GM12878 (cell line): Measurements from ENCODE around the gene CLEC16A. TPM values are rescaled to one million over a fixed set of nuclear protein-coding genes. Genes with fewer than 3 reads are reported as not detected.

Experiments used
- ATAC-seq: fragments of 200-7000 bp; cut with Tn5 transposase; 3 replicates; pipeline ENCODE4 v1.9.1; 2020; ENCODE audit warnings: mild to moderate bottlenecking, moderate library complexity
- BruUV-seq: library from RNA; stranded (reverse); fragments of 400-500 nt; replicated peaks from 2 replicates; lab custom pipeline; 2021; lab: Mats Ljungman, UMichigan
- CTCF ChIA-PET: fragments of 300-600 bp; sonication (Branson Sonifier 250); formaldehyde crosslinking; extraction: SDS; loops from one replicate; lab custom pipeline; 2021; ENCODE audit warnings: inconsistent platforms; lab: Yijun Ruan, JAX
- POLR2A ChIA-PET: fragments of 350-600 bp; formaldehyde crosslinking; extraction: SDS; loops from one replicate; lab custom pipeline; 2021; ENCODE audit warnings: inconsistent platforms; lab: Charles Lee
- RAD21 ChIA-PET: fragments of 300-600 bp; sonication (Branson Sonifier 250); formaldehyde crosslinking; loops from one replicate; lab custom pipeline; 2023; ENCODE audit warnings: antibody characterized with exemption; ENCODE audit not compliant: unreplicated experiment; lab: Charles Lee
- SMC1A ChIA-PET: fragments of 300-600 bp; sonication (Branson Sonifier 250); formaldehyde crosslinking; loops from one replicate; lab custom pipeline; 2023; ENCODE audit not compliant: unreplicated experiment, uncharacterized antibody; lab: Charles Lee
- DNase-seq: peaks from one replicate; pipeline ENCODE4 v3.0.0-alpha.2; 2011; ENCODE audit warnings: low read depth, low spot score
- FAIRE-seq: peaks from 3 replicates; lab custom pipeline; 2011; peaks lifted over from hg19 to GRCh38; lab: Jason Lieb, UNC
- H2AFZ ChIP-seq: 2 replicates; pipeline ENCODE4 v1.6.0; 2011; ENCODE audit warnings: low read depth, low read length, control low read depth; ENCODE audit not compliant: control insufficient read depth
- H3K27ac ChIP-seq: 2 replicates; pipeline ENCODE4 v1.5.1; 2011; ENCODE audit warnings: control low read depth; ENCODE audit not compliant: control insufficient read depth, insufficient read depth
- H3K27me3 ChIP-seq, 2 experiments: replicated peaks in 1 of 2; 2 replicates each; pipeline versions ENCODE4 v1.6.0 to v1.6.1; 2011; ENCODE audit warnings: low read length in 1 of 2; ENCODE audit not compliant: control insufficient read depth in 2 of 2, insufficient read depth in 2 of 2
- H3K36me3 ChIP-seq, 2 experiments: 2 replicates each; pipeline ENCODE4 v1.5.1; 2011; ENCODE audit warnings: low read length in 1 of 2; ENCODE audit not compliant: control insufficient read depth in 2 of 2, insufficient read depth in 2 of 2
- H3K4me1 ChIP-seq: 2 replicates; pipeline ENCODE4 v1.6.1; 2011; ENCODE audit warnings: mild to moderate bottlenecking, low read length, moderate library complexity, mixed read lengths; ENCODE audit not compliant: control insufficient read depth, insufficient read depth
- H3K4me2 ChIP-seq: 2 replicates; pipeline ENCODE4 v1.6.0; 2011; ENCODE audit warnings: control low read depth; ENCODE audit not compliant: control insufficient read depth, insufficient read depth
- H3K4me3 ChIP-seq: fragments of 200-600 bp; sonication (generic); 2 replicates; pipeline ENCODE4 v1.5.1; 2016
- H3K79me2 ChIP-seq: 2 replicates; pipeline ENCODE4 v1.6.0; 2011; ENCODE audit warnings: low read length; ENCODE audit not compliant: control insufficient read depth, insufficient read depth
- H3K9ac ChIP-seq: 2 replicates; pipeline ENCODE4 v1.8.0; 2011; ENCODE audit warnings: low read length, control low read depth, mixed read lengths; ENCODE audit not compliant: control insufficient read depth, insufficient read depth
- H3K9me3 ChIP-seq: replicated peaks from 3 replicates; pipeline ENCODE4 v1.5.1; 2011; ENCODE audit warnings: mild to moderate bottlenecking, low read length; ENCODE audit not compliant: control insufficient read depth, insufficient read depth
- H4K20me1 ChIP-seq: 2 replicates; pipeline ENCODE4 v1.6.0; 2011; ENCODE audit not compliant: control insufficient read depth, insufficient read depth
- ATF3 ChIP-seq: IDR thresholded peaks from 2 replicates; pipeline ENCODE4 v1.6.1; 2011; ENCODE audit warnings: low read depth, mild to moderate bottlenecking, low read length, moderate library complexity, borderline replicate concordance; ENCODE audit errors: extremely low read depth
- BMI1 ChIP-seq: fragments of 450-650 bp; IDR thresholded peaks from 2 replicates; pipeline ENCODE4 v1.6.1; 2016; ENCODE audit warnings: mild to moderate bottlenecking, moderate library complexity, borderline replicate concordance
- CBX3 ChIP-seq: fragments of 200-600 bp; sonication (generic); IDR thresholded peaks from 2 replicates; pipeline ENCODE4 v1.6.1; 2016; ENCODE audit warnings: low read depth, borderline replicate concordance
- E4F1 ChIP-seq: fragments of 450-650 bp; IDR thresholded peaks from 2 replicates; pipeline ENCODE4 v1.6.1; 2018; ENCODE audit warnings: borderline replicate concordance, mild to moderate bottlenecking; ENCODE audit not compliant: partially characterized antibody
- FOXM1 ChIP-seq: IDR thresholded peaks from 2 replicates; pipeline ENCODE4 v1.6.1; 2012; ENCODE audit warnings: low read depth, mild to moderate bottlenecking, inconsistent platforms, low read length, moderate library complexity
- HCFC1 ChIP-seq: fragments of 150-350 bp; IDR thresholded peaks from 2 replicates; pipeline ENCODE4 v1.6.1; 2014; ENCODE audit warnings: low read length
- KDM1A ChIP-seq: fragments of 200-600 bp; sonication (generic); IDR thresholded peaks from 2 replicates; pipeline ENCODE4 v1.6.1; 2016; ENCODE audit warnings: borderline replicate concordance
- LARP7 ChIP-seq: fragments of 450-650 bp; IDR thresholded peaks from 2 replicates; pipeline ENCODE4 v1.6.1; 2017; ENCODE audit warnings: mild to moderate bottlenecking
- MEF2A ChIP-seq: IDR thresholded peaks from 2 replicates; pipeline ENCODE4 v1.6.1; 2011; ENCODE audit warnings: low read depth, mild to moderate bottlenecking, low read length, moderate library complexity; ENCODE audit not compliant: insufficient read depth
- NFYA ChIP-seq: IDR thresholded peaks from 2 replicates; pipeline ENCODE4 v1.6.1; 2011; ENCODE audit warnings: low read depth, mild to moderate bottlenecking, low read length, improper control_type of control experiment, borderline replicate concordance
- NR2F1 ChIP-seq: fragments of 450-650 bp; conservative IDR thresholded peaks from 2 replicates; pipeline ENCODE4 v1.6.1; 2017; ENCODE audit warnings: mild to moderate bottlenecking
- PAX5 ChIP-seq: IDR thresholded peaks from 2 replicates; pipeline ENCODE4 v1.6.1; 2011; ENCODE audit warnings: low read depth, low read length, borderline replicate concordance
- PAX8 ChIP-seq: fragments of 450-650 bp; IDR thresholded peaks from 2 replicates; pipeline ENCODE4 v1.6.1; 2017; ENCODE audit warnings: mild to moderate bottlenecking, moderate library complexity
- POU2F2 ChIP-seq: IDR thresholded peaks from 3 replicates; pipeline ENCODE4 v1.6.1; 2011; ENCODE audit warnings: low read depth, mild to moderate bottlenecking, low read length, borderline replicate concordance
- RAD51 ChIP-seq: fragments of 450-650 bp; IDR thresholded peaks from 2 replicates; pipeline ENCODE4 v1.6.1; 2016; ENCODE audit warnings: moderate library complexity, mild to moderate bottlenecking, inconsistent platforms
- SIN3A ChIP-seq: IDR thresholded peaks from 2 replicates; pipeline ENCODE4 v1.6.1; 2012; ENCODE audit warnings: low read depth, low read length, improper control_type of control experiment
- SMC3 ChIP-seq: IDR thresholded peaks from 2 replicates; pipeline ENCODE4 v1.6.1; 2011; ENCODE audit warnings: low read length, improper control_type of control experiment, borderline replicate concordance
- ZBED1 ChIP-seq: IDR thresholded peaks from 2 replicates; pipeline ENCODE4 v1.6.1; 2016; ENCODE audit warnings: borderline replicate concordance
- ZNF274 ChIP-seq: IDR thresholded peaks from one replicate; pipeline ENCODE4 v1.8.0; 2011; ENCODE audit not compliant: insufficient read length, insufficient read depth
- ZSCAN29 ChIP-seq: fragments of 450-650 bp; IDR thresholded peaks from 2 replicates; pipeline ENCODE4 v1.6.1; 2017; ENCODE audit warnings: mild to moderate bottlenecking, moderate library complexity
- WGBS: methylation state at CpG from one replicate; pipeline ENCODE4 v1.1.6; 2016; ENCODE audit warnings: low lambda C conversion rate; ENCODE audit not compliant: insufficient replicate concordance, insufficient coverage; ENCODE audit errors: missing lambda C conversion rate; 5-methylcytosine and 5-hydroxymethylcytosine counted together
- in situ Hi-C: fragments of 300-500 bp; cut with MboI; formaldehyde crosslinking; loops from 9 replicates; pipeline ENCODE4 v1.14.3; 2018; ENCODE audit warnings: mixed read lengths
- intact Hi-C: fragments of 100-400 bp; cut with micrococcal nuclease; formaldehyde crosslinking; loops from one replicate; pipeline ENCODE4 v1.14.2; 2022; ENCODE audit not compliant: unreplicated experiment
- polyA plus RNA-seq, 11 experiments: library from polyadenylated mRNA; depleted of rRNA in 4 of 11; unstranded in 6 of 11; stranded (reverse) in 5 of 11; fragments of >200 nt; fragmentation: Nextera tagmentation in 4 of 11; fragmentation: Illumina TruSeq in 1 of 11; extraction: Ambion mirVana in 4 of 11; extraction: Trizol in 1 of 11; gene quantifications; 1 replicate in 1 of 11; 2 replicates in 10 of 11; pipeline versions ENCODE4 v1.2.1 to v1.2.3, GENCODE V29; 2011 to 2016; ENCODE audit warnings: inconsistent platforms in 2 of 11, missing spikeins in 2 of 11, low read depth in 1 of 11
- total RNA-seq, 4 experiments: library from RNA; depleted of rRNA in 3 of 4; stranded (reverse); fragments of >200 nt in 3 of 4; fragmentation: Illumina TruSeq in 1 of 4; extraction: Trizol in 1 of 4; gene quantifications; 2 replicates each; pipeline versions ENCODE4 v1.2.1 to v1.2.3, GENCODE V29; 2013 to 2021

CLEC16A gene
- total and polyA plus RNA-seq, 10 of the 15 experiments (the other 5 are each of a cell fraction or from before 2014, with no cell fraction given) = 1.5 to 28.8 (median 19.2) TPM

DNA sequence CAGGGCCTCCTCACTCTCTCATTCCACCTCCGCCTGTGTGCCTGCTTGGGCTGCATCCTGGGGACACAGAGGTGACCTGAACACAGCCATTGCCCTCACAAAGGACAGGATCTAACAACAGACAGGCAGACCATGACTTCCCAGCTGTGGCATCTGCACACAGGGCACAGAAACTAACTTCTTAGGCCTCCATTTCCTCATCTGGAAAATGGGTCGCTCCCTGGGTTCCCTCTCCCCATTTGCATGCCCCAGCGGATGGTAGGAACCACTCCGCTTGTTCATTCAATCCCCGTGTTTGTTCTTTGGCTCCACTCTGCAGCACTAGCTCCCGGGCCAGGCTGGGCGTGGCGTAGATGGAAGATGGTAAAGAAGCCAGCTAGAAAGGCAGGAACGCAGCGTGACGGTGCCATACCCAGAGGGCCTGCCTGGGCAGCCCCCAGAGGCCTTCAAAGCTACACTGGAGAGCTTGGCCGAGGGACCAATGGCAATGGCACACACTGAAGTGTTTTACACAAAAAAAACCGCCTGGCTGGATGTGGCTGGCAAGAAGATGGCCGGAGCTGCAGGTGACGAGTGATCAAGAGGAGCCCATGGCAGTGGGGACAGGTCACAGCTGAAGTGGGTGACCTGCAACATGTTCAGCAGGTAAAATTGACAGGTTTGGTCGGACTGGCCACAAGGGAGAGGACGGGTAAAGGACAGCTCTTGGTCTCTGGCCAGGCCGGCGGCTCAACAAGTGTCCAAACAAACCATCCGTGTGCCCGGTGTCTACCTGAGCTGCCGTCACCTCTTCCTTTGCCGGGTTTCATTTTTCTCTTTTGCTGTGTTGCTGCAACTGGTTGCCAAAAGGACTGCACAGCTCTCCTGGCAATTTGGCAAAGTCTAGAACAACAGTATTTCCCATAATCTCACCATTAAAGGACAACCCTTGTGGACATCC lies 244.7 kb downstream of the CLEC16A start:
- intact Hi-C loops (no loop called here), in situ Hi-C loops (no loop called here)
- no peak overlapping the region for H3K4me3 ChIP-seq
- POLR2A ChIA-PET = interaction anchor here (0.9 to 1.6 kb wide), 2 partner anchors 11 to 36 kb away, joined by 4 to 6 read pairs; no protein-coding TSS in a partner anchor
- H2AFZ ChIP-seq = no peak overlapping the region
- RAD21 ChIA-PET = interaction anchor here (0.7 to 1.7 kb wide), 5 partner anchors 11 to 227 kb away, joined by 3 to 4 read pairs (median 3); no protein-coding TSS in a partner anchor
- no TSS peak for BruUV-seq
- H4K20me1 ChIP-seq = no peaks in the 10 kb centered on the region
- no peaks in the 10 kb centered on the region for H3K27me3 ChIP-seq
- CTCF ChIA-PET = interaction anchor here (1.2 to 1.6 kb wide), 2 partner anchors 16 to 109 kb away, joined by 3 to 4 read pairs; no protein-coding TSS in a partner anchor
- WGBS = 88% methylated on average over 23 of the region's 23 CpGs
- FAIRE-seq (no peak), ATAC-seq (no peak), DNase-seq (no peak)
- H3K79me2 ChIP-seq = no peaks in the 10 kb centered on the region
- H3K27ac ChIP-seq = no peak overlapping the region
- H3K9ac ChIP-seq = no peak overlapping the region
- SMC1A ChIA-PET = interaction anchor here (0.8 to 5.1 kb wide), 4 partner anchors 8 to 55 kb away, joined by 3 to 35 read pairs (median 4); no protein-coding TSS in a partner anchor
- H3K36me3 ChIP-seq = no peaks in the 10 kb centered on the region
- TF ChIP-seq E4F1 (no peak), FOXM1 (no peak), NFYA (no peak), ZBED1 (no peak), MEF2A (no peak), ATF3 (no peak), RAD51 (no peak), ZSCAN29 (no peak), LARP7 (no peak), NR2F1 (no peak), KDM1A (no peak), CBX3 (no peak), PAX8 (no peak), PAX5 (no peak), POU2F2 (no peak), HCFC1 (no peak), SMC3 (no peak), BMI1 (no peak), ZNF274 (no peak), SIN3A (no peak)
- peaks cover 14% of the 10 kb centered on the region for H3K4me1 ChIP-seq
- no peak overlapping the region for H3K4me2 ChIP-seq
- H3K9me3 ChIP-seq = no peaks in the 10 kb centered on the region
